ENCODE measurements around the gene CEP350. TPM values are rescaled to one million over a fixed set of nuclear protein-coding genes. Genes with fewer than 3 reads are reported as not detected.

CEP350 gene
- total RNA-seq, 1 experiment from 2014 or later: 27.6 TPM

- TF ChIP-seq EZH2 (IDR thresholded peaks at IDR 0.05): no peak
- no peak for TF ChIP-seq FOSL1 (IDR thresholded peaks at IDR 0.05; ENCODE audit: low read depth)
- TF ChIP-seq SIN3A (IDR thresholded peaks at IDR 0.05; ENCODE audit: low read depth): no peak
These were observed 142.7 kb downstream of the CEP350 start (continued) for GRCh38 chr1:180097326-180097605.

GRCh38 chr1:180101411-180101810 is 146.8 kb downstream of the CEP350 start:
- ChIA-PET RAD21 (ENCODE audit: low non-redundant PET in 1 of 2, low total read pairs in 2 of 2, uncharacterized antibody in 2 of 2, unreplicated experiment in 2 of 2) (no interaction called here), CTCF (no interaction called here), POLR2A (no interaction called here)
- no peak for TF ChIP-seq MAX (IDR thresholded peaks at IDR 0.05)
- Histone ChIP-seq H3K9me2 (ENCODE audit: insufficient read depth) (no peaks in the 10 kb centered on the region), H3K27me3 (ENCODE audit: insufficient read depth, low read length) (no peaks in the 10 kb centered on the region), H3K79me2 (ENCODE audit: insufficient read depth, low read length) (no peaks in the 10 kb centered on the region), H3K4me2 (ENCODE audit: low read length) (no peak overlapping the region), H3K4me1 (ENCODE audit: control insufficient read depth in 1 of 2, insufficient read depth in 2 of 2, low read length in 2 of 2) (no peaks in the 10 kb centered on the region), H3K9me3 (ENCODE audit: control insufficient read depth in 1 of 2, insufficient read depth in 1 of 2, low read depth in 1 of 2, low read length in 2 of 2) (no peaks in the 10 kb centered on the region), H3K36me3 (ENCODE audit: control insufficient read depth in 1 of 2, insufficient read depth in 2 of 2, low read length in 2 of 2) (no peaks in the 10 kb centered on the region), H3K4me3 (replicated peaks in 1 of 2; ENCODE audit: low read depth in 1 of 2, low read length in 2 of 2) (no peak overlapping the region), H4K20me1 (ENCODE audit: insufficient read depth) (no peaks in the 10 kb centered on the region), H2AFZ (ENCODE audit: low read depth, low read length, poor library complexity, severe bottlenecking) (no peak overlapping the region), H3K27ac (ENCODE audit: low read depth, low read length) (no peak overlapping the region), H3K9ac (ENCODE audit: low read length) (no peak overlapping the region)
- DNase-seq (ENCODE audit: low read depth, low spot score) (no peak), ATAC-seq (no peak)
- no TSS peak for BruUV-seq (replicated peaks)
- intact Hi-C loops (cut with micrococcal nuclease): no loop called here

- POLR2A ChIA-PET: no interaction called here
- Histone ChIP-seq H4K20me1 (ENCODE audit: insufficient read depth) (no peaks in the 10 kb centered on the region), H3K9me2 (ENCODE audit: insufficient read depth) (no peaks in the 10 kb centered on the region), H3K9ac (ENCODE audit: low read length) (no peak overlapping the region), H3K4me3 (replicated peaks in 1 of 2; ENCODE audit: low read depth in 1 of 2, low read length in 2 of 2) (no peak overlapping the region), H3K27me3 (ENCODE audit: insufficient read depth, low read length) (no peaks in the 10 kb centered on the region), H3K4me2 (ENCODE audit: low read length) (no peak overlapping the region), H2AFZ (ENCODE audit: low read depth, low read length, poor library complexity, severe bottlenecking) (no peak overlapping the region), H3K79me2 (ENCODE audit: insufficient read depth, low read length) (no peaks in the 10 kb centered on the region), H3K27ac (ENCODE audit: low read depth, low read length) (no peak overlapping the region), H3K36me3 (ENCODE audit: control insufficient read depth in 1 of 2, insufficient read depth in 2 of 2, low read length in 2 of 2) (no peaks in the 10 kb centered on the region), H3K9me3 (ENCODE audit: control insufficient read depth in 1 of 2, insufficient read depth in 1 of 2, low read depth in 1 of 2, low read length in 2 of 2) (no peaks in the 10 kb centered on the region), H3K4me1 (ENCODE audit: control insufficient read depth in 1 of 2, insufficient read depth in 2 of 2, low read length in 2 of 2) (no peaks in the 10 kb centered on the region)
- intact Hi-C loops (cut with micrococcal nuclease): no loop called here
- BruUV-seq (replicated peaks): no TSS peak
- ATAC-seq (no peak), DNase-seq (ENCODE audit: low read depth, low spot score) (no peak)
- RAD21 ChIA-PET (ENCODE audit: low non-redundant PET in 1 of 2, low total read pairs in 2 of 2, uncharacterized antibody in 2 of 2, unreplicated experiment in 2 of 2): no interaction called here
- CTCF ChIA-PET: no interaction called here
- TF ChIP-seq TCF7L2 (IDR thresholded peaks at IDR 0.05; ENCODE audit: borderline replicate concordance, extremely low read depth, insufficient read depth, insufficient read length): no peak
- no peak for TF ChIP-seq FOSL1 (IDR thresholded peaks at IDR 0.05; ENCODE audit: low read depth)
- TF ChIP-seq SRF (IDR thresholded peaks at IDR 0.05; ENCODE audit: low read depth): no peak
- no peak for TF ChIP-seq RAD21 (IDR thresholded peaks at IDR 0.05; ENCODE audit: low read depth)
- TF ChIP-seq ZNF274 (IDR thresholded peaks at IDR 0.05; ENCODE audit: low read depth, low read length): no peak
- no peak for TF ChIP-seq REST (IDR thresholded peaks at IDR 0.05; ENCODE audit: low read depth)
- TF ChIP-seq ELF1 (IDR thresholded peaks at IDR 0.05; ENCODE audit: borderline replicate concordance, low read depth): no peak
- no peak for TF ChIP-seq SP1 (IDR thresholded peaks at IDR 0.05; ENCODE audit: low read depth)
- no peak for TF ChIP-seq CTCF (IDR thresholded peaks at IDR 0.05 in 2 of 3, conservative IDR thresholded peaks at IDR 0.05 in 1 of 3; ENCODE audit: borderline replicate concordance in 1 of 3, insufficient read depth in 1 of 3, low read depth in 2 of 3, low read length in 2 of 3)
- TF ChIP-seq POLR2AphosphoS5 (IDR thresholded peaks at IDR 0.05; ENCODE audit: low read depth, low read length): no peak
- TF ChIP-seq ATF3 (IDR thresholded peaks at IDR 0.05): no peak
- no peak for TF ChIP-seq MAX (IDR thresholded peaks at IDR 0.05)
- TF ChIP-seq JUND (IDR thresholded peaks at IDR 0.05): no peak
These were observed 149.2 kb downstream of the CEP350 start for GRCh38 chr1:180103819-180104218.

Data from HCT116 (cell line).